MM.1S (cell line): ENCODE measurements around the gene C5AR2.

ENCODE experiments used
- DNase-seq: peaks from one replicate; pipeline ENCODE4 v3.0.0-alpha.2; 2015
- H2AFZ ChIP-seq: fragments of 300-600 bp; sonication (generic); 2 replicates; pipeline ENCODE4 v1.6.0; 2016; ENCODE audit warnings: antibody characterized with exemption, low read length
- H3F3A ChIP-seq: fragments of 300-600 bp; sonication (generic); 2 replicates; pipeline ENCODE4 v1.6.1; 2016; ENCODE audit warnings: mild to moderate bottlenecking, antibody characterized with exemption, low read length, moderate library complexity, mixed read lengths; ENCODE audit not compliant: insufficient read depth
- H3K27ac ChIP-seq: fragments of 300-600 bp; sonication (generic); 2 replicates; pipeline ENCODE4 v1.5.1; 2016; ENCODE audit warnings: mild to moderate bottlenecking, low read length
- H3K27me3 ChIP-seq: fragments of 300-600 bp; sonication (generic); replicated peaks from 2 replicates; pipeline ENCODE4 v1.6.0; 2016; ENCODE audit warnings: low read length; ENCODE audit not compliant: insufficient read depth
- H3K36me3 ChIP-seq: fragments of 300-600 bp; sonication (generic); replicated peaks from 2 replicates; pipeline ENCODE4 v1.6.1; 2016; ENCODE audit warnings: mild to moderate bottlenecking, low read length, mixed read lengths; ENCODE audit not compliant: insufficient read depth
- H3K4me1 ChIP-seq: fragments of 300-600 bp; sonication (generic); 2 replicates; pipeline ENCODE4 v1.6.1; 2016; ENCODE audit warnings: low read length, mixed read lengths
- H3K4me2 ChIP-seq: fragments of 300-600 bp; sonication (generic); 2 replicates; pipeline ENCODE4 v1.6.0; 2016; ENCODE audit warnings: low read depth, low read length
- H3K4me3 ChIP-seq: fragments of 300-600 bp; sonication (generic); 2 replicates; pipeline ENCODE4 v1.5.1; 2016; ENCODE audit warnings: low read length, mixed read lengths
- H3K79me2 ChIP-seq: fragments of 300-600 bp; sonication (generic); 2 replicates; pipeline ENCODE4 v1.6.1; 2016; ENCODE audit warnings: mixed run types, low read length, mixed read lengths
- H3K9ac ChIP-seq: fragments of 300-600 bp; sonication (generic); 2 replicates; pipeline ENCODE4 v1.6.1; 2016; ENCODE audit warnings: low read length, mixed read lengths
- H3K9me2 ChIP-seq: fragments of 300-600 bp; sonication (generic); replicated peaks from 2 replicates; pipeline ENCODE4 v1.6.1; 2016; ENCODE audit warnings: mild to moderate bottlenecking, low read length, mixed read lengths; ENCODE audit not compliant: insufficient read depth
- H3K9me3 ChIP-seq: fragments of 300-600 bp; sonication (generic); replicated peaks from 2 replicates; pipeline ENCODE4 v1.6.1; 2016; ENCODE audit warnings: mild to moderate bottlenecking, low read length, mixed read lengths; ENCODE audit not compliant: insufficient read depth
- H4K20me1 ChIP-seq: fragments of 300-600 bp; sonication (generic); 2 replicates; pipeline ENCODE4 v1.6.1; 2016; ENCODE audit warnings: mild to moderate bottlenecking, low read length, moderate library complexity, mixed read lengths; ENCODE audit not compliant: insufficient read depth
- CTCF ChIP-seq: fragments of 300-600 bp; sonication (generic); IDR thresholded peaks from 2 replicates; pipeline ENCODE4 v1.5.1; 2016; ENCODE audit warnings: antibody characterized with exemption, low read length, mixed read lengths
- EZH2 ChIP-seq: fragments of 300-600 bp; sonication (generic); optimal IDR thresholded peaks from 2 replicates; pipeline ENCODE3; 2017; ENCODE audit warnings: low read depth, mild to moderate bottlenecking, antibody characterized with exemption, low read length, mixed read lengths
- EZH2phosphoT487 ChIP-seq: fragments of 300-600 bp; sonication (generic); IDR thresholded peaks from 2 replicates; pipeline ENCODE4 v1.6.1; 2018; ENCODE audit warnings: antibody characterized with exemption, low read length

C5AR2 gene

GRCh38 chr19:47371261-47371660 lies 39.3 kb downstream of the C5AR2 start:
- H3K9me2 ChIP-seq, result no peaks in the 10 kb centered on the region
- no peaks in the 10 kb centered on the region for H3K4me1 ChIP-seq
- H3K4me2 ChIP-seq, result no peak overlapping the region
- H3K36me3 ChIP-seq, result no peaks in the 10 kb centered on the region
- no peaks in the 10 kb centered on the region for H3K79me2 ChIP-seq
- TF ChIP-seq EZH2phosphoT487, result no peak
- no peak for TF ChIP-seq EZH2
- TF ChIP-seq CTCF, result no peak
- H3F3A ChIP-seq, result no peaks in the 10 kb centered on the region
- no peak overlapping the region for H3K27ac ChIP-seq
- H3K9ac ChIP-seq, result no peak overlapping the region
- DNase-seq, result no peak
- no peaks in the 10 kb centered on the region for H3K27me3 ChIP-seq
- H3K9me3 ChIP-seq, result no peaks in the 10 kb centered on the region
- no peak overlapping the region for H2AFZ ChIP-seq
- no peak overlapping the region for H3K4me3 ChIP-seq
- no peaks in the 10 kb centered on the region for H4K20me1 ChIP-seq

- H3K36me3 ChIP-seq, result no peaks in the 10 kb centered on the region
- H3K79me2 ChIP-seq, result no peaks in the 10 kb centered on the region
- H3K4me3 ChIP-seq, result no peak overlapping the region
- no peaks in the 10 kb centered on the region for H3K9me3 ChIP-seq
- no peaks in the 10 kb centered on the region for H3K9me2 ChIP-seq
- TF ChIP-seq EZH2phosphoT487, result no peak
- no peak for TF ChIP-seq CTCF
- no peak for TF ChIP-seq EZH2
- no peaks in the 10 kb centered on the region for H3K4me1 ChIP-seq
- H3K27me3 ChIP-seq, result no peaks in the 10 kb centered on the region
- H3K27ac ChIP-seq, result no peak overlapping the region
- no peak for DNase-seq
- no peak overlapping the region for H3K4me2 ChIP-seq
- no peak overlapping the region for H2AFZ ChIP-seq
- H3K9ac ChIP-seq, result no peak overlapping the region
- H3F3A ChIP-seq, result no peaks in the 10 kb centered on the region
- no peaks in the 10 kb centered on the region for H4K20me1 ChIP-seq
Measured at GRCh38 chr19:47372603-47373002, 40.6 kb downstream of the C5AR2 start.

GRCh38 chr19:47373246-47374240 lies 41.6 kb downstream of the C5AR2 start:
- Histone ChIP-seq H3K9ac (no peak overlapping the region), H2AFZ (no peak overlapping the region), H3K4me2 (no peak overlapping the region), H4K20me1 (no peaks in the 10 kb centered on the region), H3K36me3 (no peaks in the 10 kb centered on the region), H3F3A (no peaks in the 10 kb centered on the region), H3K27ac (no peak overlapping the region), H3K9me2 (no peaks in the 10 kb centered on the region), H3K4me3 (no peak overlapping the region), H3K9me3 (no peaks in the 10 kb centered on the region), H3K4me1 (no peaks in the 10 kb centered on the region), H3K27me3 (no peaks in the 10 kb centered on the region), H3K79me2 (no peaks in the 10 kb centered on the region)
- TF ChIP-seq EZH2, result no peak
- no peak for DNase-seq
